IgD-negative memory B cell (primary cell): ENCODE data around the gene TNPO3. TPM values are rescaled to one million over a fixed set of nuclear protein-coding genes. Genes with fewer than 3 reads are reported as not detected.
"Not testable (repeated sequence)": the region's sequence is repeated elsewhere in the genome, so short reads cannot be mapped to it uniquely, and the experiment has no call there.

Source experiments
- H3K27ac Mint-ChIP-seq, 3 donors: one replicate each; pipeline ENCODE4 v1.8.0; 2020 to 2022; ENCODE audit warnings: mild to moderate bottlenecking in 3 of 3, mixed read lengths in 3 of 3, moderate library complexity in 1 of 3
- H3K27me3 Mint-ChIP-seq: one replicate; pipeline ENCODE4 v1.8.0; 2021; ENCODE audit warnings: mixed read lengths
- H3K36me3 Mint-ChIP-seq: one replicate; pipeline ENCODE4 v1.8.0; 2020; ENCODE audit warnings: mild to moderate bottlenecking, mixed read lengths
- H3K4me1 Mint-ChIP-seq, 3 donors: one replicate each; pipeline ENCODE4 v1.8.0; 2020 to 2022; ENCODE audit warnings: mixed read lengths in 3 of 3, mild to moderate bottlenecking in 1 of 3
- H3K4me3 Mint-ChIP-seq, 4 donors: one replicate each; pipeline ENCODE4 v1.8.0; 2020 to 2022; ENCODE audit warnings: mild to moderate bottlenecking in 4 of 4, mixed read lengths in 4 of 4, moderate library complexity in 3 of 4
- H3K9me3 Mint-ChIP-seq, 3 donors: one replicate each; pipeline ENCODE4 v1.8.0; 2020 to 2021; ENCODE audit warnings: mixed read lengths in 3 of 3, mild to moderate bottlenecking in 1 of 3
- polyA plus RNA-seq: library from polyadenylated mRNA; unstranded; fragments of 300-500 nt; fragmentation: Illumina TruSeq; gene quantifications from one replicate; pipeline ENCODE4 v1.2.3, GENCODE V29; 2021

Gene TNPO3
- polyA plus RNA-seq, 1 donor from 2014 or later: 36.7 TPM

GRCh38 chr7:129014501-129015101 lies 40.3 kb downstream of the TNPO3 start:
- Mint-ChIP-seq H3K9me3 (no peaks in the 10 kb centered on the region), H3K27me3 (no peaks in the 10 kb centered on the region), H3K4me3 (no peak overlapping the region), H3K36me3 (peaks cover 12% of the 10 kb centered on the region), H3K4me1 (peaks cover 31 to 44% (median 31%) of the 10 kb centered on the region in 3 donors), H3K27ac (no peak overlapping the region)

GRCh38 chr7:129013048-129013724 lies 41.7 kb downstream of the TNPO3 start:
- H3K9me3 Mint-ChIP-seq: no peaks in the 10 kb centered on the region
- no peaks in the 10 kb centered on the region for H3K27me3 Mint-ChIP-seq
- peak overlapping the region in 1 of 3 donors; percentile 8 for H3K27ac Mint-ChIP-seq
- H3K4me1 Mint-ChIP-seq: peaks cover 32 to 45% (median 36%) of the 10 kb centered on the region in 3 donors
- H3K36me3 Mint-ChIP-seq: peaks cover 9% of the 10 kb centered on the region
- H3K4me3 Mint-ChIP-seq: peak overlapping the region in 1 of 4 donors; percentile 57

DNA sequence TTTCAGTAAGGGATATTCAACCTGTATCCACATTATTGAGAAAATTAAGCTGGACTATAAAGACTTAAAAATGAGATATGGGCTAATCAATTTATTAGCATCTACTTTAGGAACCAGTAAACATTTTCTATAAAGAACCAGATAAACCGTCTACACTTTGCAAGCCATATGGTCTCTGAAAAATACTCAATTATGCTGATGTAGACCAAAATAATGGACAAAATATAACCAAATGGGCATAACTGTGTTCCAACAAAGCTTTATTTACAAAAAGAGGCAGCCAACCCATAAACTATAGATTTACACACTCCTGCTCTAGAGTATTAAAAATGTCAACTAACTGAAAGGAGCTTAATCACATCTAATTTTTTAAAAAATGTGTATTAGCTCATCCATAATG lies 42.3 kb downstream of the TNPO3 start:
- H3K4me3 Mint-ChIP-seq: no peak overlapping the region
- no peak overlapping the region for H3K27ac Mint-ChIP-seq
- peaks cover 27 to 41% (median 35%) of the 10 kb centered on the region in 3 donors for H3K4me1 Mint-ChIP-seq
- no peaks in the 10 kb centered on the region for H3K9me3 Mint-ChIP-seq
- H3K36me3 Mint-ChIP-seq: peaks cover 9% of the 10 kb centered on the region
- H3K27me3 Mint-ChIP-seq: no peaks in the 10 kb centered on the region

DNA sequence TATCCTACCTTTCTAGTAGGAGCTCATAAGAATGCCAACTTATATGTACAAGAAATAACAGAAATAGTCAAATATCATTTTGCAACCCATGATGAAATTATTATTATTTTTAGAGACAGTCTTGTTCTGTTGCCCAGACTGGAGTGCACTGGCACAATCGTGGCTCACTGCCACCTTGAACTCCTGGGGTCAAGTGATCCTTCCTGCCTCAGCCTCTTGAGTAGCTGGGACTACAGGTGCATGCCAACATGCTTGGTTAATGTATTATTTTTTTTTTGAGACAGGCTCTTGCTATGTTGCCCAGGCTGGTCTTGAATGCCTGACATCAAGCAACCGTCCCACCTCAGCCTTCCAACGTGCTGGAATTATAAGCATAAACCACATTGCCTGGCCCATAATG lies 44.8 kb downstream of the TNPO3 start:
- peaks cover 16% of the 10 kb centered on the region for H3K36me3 Mint-ChIP-seq
- H3K4me1 Mint-ChIP-seq: peaks cover 27 to 42% (median 38%) of the 10 kb centered on the region in 3 donors
- peak overlapping the region in 2 of 3 donors; percentile 86 for H3K27ac Mint-ChIP-seq
- peak overlapping the region in 1 of 4 donors; percentile 77 for H3K4me3 Mint-ChIP-seq
- no peaks in the 10 kb centered on the region for H3K27me3 Mint-ChIP-seq
- H3K9me3 Mint-ChIP-seq: no peaks in the 10 kb centered on the region

DNA sequence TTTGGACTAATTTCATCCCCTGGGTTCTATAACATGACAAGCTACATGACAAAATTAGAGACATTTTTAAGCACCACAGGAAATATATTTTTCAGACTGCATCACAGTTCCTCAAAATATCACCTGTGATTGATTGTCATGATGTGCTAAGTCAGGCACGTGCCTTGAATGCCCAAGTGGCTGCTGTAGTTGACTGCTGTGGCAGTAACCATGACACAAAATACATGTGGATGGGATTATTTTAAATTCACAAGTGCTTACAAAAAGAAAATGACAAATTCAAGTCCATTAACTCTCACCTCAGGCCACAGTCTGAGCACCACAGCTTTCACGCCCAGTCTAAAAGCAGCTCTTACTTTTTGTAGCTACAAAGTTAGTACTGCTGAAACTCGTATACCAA lies 45.5 kb downstream of the TNPO3 start:
- no peaks in the 10 kb centered on the region for H3K9me3 Mint-ChIP-seq
- H3K36me3 Mint-ChIP-seq: peaks cover 16% of the 10 kb centered on the region
- no peaks in the 10 kb centered on the region for H3K27me3 Mint-ChIP-seq
- H3K27ac Mint-ChIP-seq: peak overlapping the region; percentile 72 to 86 (median 86)
- peak overlapping the region in 2 of 4 donors; percentile 14 to 34 for H3K4me3 Mint-ChIP-seq
- peaks cover 27 to 42% (median 38%) of the 10 kb centered on the region in 3 donors for H3K4me1 Mint-ChIP-seq

DNA sequence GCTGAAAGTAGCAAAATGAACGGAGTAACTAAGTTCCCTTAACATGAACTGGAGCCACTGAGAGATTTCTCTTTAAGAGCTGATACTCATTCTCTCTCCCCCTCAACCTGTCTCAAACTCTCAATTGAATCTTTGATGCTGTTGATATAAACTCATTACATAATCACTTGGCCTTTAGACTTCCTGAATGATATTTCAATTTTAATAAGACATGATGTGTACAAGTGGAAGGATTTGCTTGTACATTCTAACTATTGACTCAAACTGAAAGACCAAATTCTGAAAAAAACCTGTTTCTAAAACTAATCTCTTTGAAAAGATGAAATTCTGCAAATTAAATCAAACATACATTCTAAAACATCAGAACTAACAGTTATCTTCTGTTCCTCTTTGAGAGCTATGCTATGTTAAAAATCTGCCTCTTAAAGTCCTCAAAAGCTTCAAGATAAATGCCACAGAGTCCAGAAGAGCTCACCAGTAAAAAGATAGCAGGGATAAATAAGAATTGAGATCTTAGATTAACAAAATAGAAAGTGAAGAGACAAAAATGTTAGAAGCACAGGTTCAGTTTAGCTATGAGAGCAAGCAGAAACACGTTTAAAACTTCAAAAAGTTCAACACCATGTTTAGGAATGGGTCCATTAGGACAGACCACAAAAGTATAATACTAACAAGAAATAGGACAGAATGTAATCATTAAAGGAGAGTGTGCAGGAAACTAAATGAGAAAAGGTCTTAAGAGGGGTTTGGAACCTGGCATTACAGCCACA lies 46.1 kb downstream of the TNPO3 start:
- Mint-ChIP-seq H3K4me3 (peak overlapping the region in 1 of 4 donors; percentile 37), H3K27me3 (no peaks in the 10 kb centered on the region), H3K27ac (peak overlapping the region; percentile 72 to 86 (median 86)), H3K4me1 (peaks cover 27 to 42% (median 38%) of the 10 kb centered on the region in 3 donors), H3K9me3 (no peaks in the 10 kb centered on the region), H3K36me3 (peaks cover 12% of the 10 kb centered on the region)

DNA sequence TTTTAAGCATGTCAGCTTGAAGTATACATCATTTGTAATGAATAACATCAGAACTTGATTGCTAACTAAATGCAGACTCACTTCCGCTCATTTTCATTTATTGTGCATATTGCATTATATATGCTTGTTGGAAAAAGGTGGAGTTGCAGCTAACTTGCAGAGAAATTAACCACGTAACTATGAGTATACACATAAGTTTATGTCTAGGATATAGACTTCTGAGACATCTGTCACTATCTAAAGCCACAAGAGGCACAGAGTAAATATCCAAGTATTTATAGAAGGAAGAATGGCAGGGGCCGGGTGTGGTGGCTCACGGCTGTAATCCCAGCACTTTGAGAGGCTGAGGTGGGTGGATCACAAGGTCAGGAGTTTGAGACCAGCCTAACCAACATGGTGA lies 47.3 kb downstream of the TNPO3 start:
- Mint-ChIP-seq H3K27me3 (no peaks in the 10 kb centered on the region), H3K4me1 (peaks cover 19 to 33% (median 31%) of the 10 kb centered on the region in 3 donors), H3K27ac (peak overlapping the region in 2 of 3 donors; percentile 19 to 72), H3K36me3 (peaks cover 9% of the 10 kb centered on the region), H3K4me3 (no peak overlapping the region), H3K9me3 (no peaks in the 10 kb centered on the region)

DNA sequence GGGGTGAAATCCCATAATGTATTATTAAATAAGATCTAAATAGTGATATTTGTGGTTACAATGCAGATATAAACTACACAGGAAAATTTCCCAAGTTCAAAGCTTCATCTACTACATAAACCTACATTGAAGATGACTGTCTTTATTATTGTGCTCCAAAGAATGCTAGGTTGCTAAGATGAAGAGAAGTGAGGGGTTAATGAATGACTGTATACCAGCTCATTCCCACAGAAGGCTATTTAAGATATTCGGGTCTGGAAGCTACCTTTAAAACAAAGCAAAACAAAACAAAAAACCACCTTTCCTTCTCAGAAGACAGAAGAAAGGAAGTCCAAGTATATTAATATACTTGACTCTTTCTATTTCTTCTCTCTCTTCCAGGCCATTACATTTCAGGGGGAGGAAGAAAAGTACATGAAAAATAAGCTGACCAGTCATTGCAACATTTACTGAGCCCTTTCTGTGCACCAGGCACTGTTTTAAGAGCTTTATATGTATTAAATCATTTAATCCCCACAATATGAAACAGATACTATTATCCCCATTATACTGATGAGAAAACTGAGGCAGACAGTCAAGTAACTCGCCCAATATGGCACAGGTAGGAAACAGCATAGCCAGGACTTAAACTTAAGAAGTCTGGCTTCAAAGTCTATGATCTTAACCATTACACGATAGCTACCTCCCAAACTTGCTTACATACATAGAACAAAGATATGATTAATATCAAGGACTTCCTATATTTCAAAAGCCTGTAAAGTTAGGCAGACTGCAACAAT lies 48.1 kb downstream of the TNPO3 start:
- Mint-ChIP-seq H3K4me3 (no peak overlapping the region), H3K4me1 (peaks cover 19 to 33% (median 31%) of the 10 kb centered on the region in 3 donors), H3K36me3 (peaks cover 9% of the 10 kb centered on the region), H3K27me3 (no peaks in the 10 kb centered on the region), H3K27ac (no peak overlapping the region), H3K9me3 (no peaks in the 10 kb centered on the region)

DNA sequence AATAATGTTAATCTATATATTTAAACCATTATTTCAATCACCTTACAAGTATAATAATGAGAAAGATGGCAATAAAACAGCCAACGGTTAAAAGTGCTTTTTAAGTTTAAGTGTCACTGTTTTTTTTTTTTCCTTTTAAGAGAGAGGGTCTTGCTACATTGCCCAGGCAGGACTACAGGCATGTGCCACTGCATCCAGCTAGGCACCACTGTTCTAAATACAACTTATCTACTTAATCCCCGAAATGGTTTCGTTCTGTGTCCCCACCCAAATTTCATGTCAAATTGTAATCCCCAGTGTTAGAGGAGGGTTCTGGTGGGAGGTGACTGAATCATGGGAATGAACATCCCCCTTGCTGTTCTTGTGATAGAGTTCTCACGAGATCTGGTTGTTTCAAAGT lies 49.7 kb downstream of the TNPO3 start:
- no peaks in the 10 kb centered on the region for H3K9me3 Mint-ChIP-seq
- H3K27me3 Mint-ChIP-seq: no peaks in the 10 kb centered on the region
- H3K27ac Mint-ChIP-seq: no peak overlapping the region
- H3K4me3 Mint-ChIP-seq: no peak overlapping the region
- H3K36me3 Mint-ChIP-seq: peaks cover 7% of the 10 kb centered on the region
- H3K4me1 Mint-ChIP-seq: peaks cover 15 to 25% (median 24%) of the 10 kb centered on the region in 3 donors

- H3K36me3 Mint-ChIP-seq: peaks cover 6% of the 10 kb centered on the region
- H3K4me3 Mint-ChIP-seq: peak overlapping the region in 1 of 4 donors; percentile 49
- no peaks in the 10 kb centered on the region for H3K9me3 Mint-ChIP-seq
- H3K27ac Mint-ChIP-seq: peak overlapping the region in 1 of 3 donors; percentile 54
- H3K4me1 Mint-ChIP-seq: no peaks in the 10 kb centered on the region
- H3K27me3 Mint-ChIP-seq: no peaks in the 10 kb centered on the region
Measured at GRCh38 chr7:128997181-128997580, 57.7 kb downstream of the TNPO3 start.

DNA sequence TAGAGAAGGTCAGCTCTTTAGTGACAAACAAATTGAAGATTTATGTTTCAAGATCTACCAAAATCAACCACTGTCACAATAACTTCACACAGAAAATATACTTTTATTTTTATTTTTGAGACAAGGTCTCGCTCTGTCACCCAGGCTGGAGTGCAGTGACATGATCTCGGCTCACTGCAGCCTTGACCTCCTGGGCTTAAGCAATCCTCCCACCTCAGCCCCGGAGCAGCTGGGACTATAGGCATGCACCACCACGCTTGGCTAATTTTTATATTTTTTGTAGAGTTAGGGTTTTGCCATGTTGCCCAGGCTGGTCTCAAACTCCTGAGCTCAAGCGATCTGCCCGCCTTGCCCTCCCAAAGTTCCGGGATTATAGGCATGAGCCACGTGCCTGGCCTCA lies 60.4 kb downstream of the TNPO3 start:
- not testable (repeated sequence) for H3K27ac Mint-ChIP-seq, H3K4me3 Mint-ChIP-seq, H3K9me3 Mint-ChIP-seq, H3K4me1 Mint-ChIP-seq, H3K36me3 Mint-ChIP-seq, H3K27me3 Mint-ChIP-seq

DNA sequence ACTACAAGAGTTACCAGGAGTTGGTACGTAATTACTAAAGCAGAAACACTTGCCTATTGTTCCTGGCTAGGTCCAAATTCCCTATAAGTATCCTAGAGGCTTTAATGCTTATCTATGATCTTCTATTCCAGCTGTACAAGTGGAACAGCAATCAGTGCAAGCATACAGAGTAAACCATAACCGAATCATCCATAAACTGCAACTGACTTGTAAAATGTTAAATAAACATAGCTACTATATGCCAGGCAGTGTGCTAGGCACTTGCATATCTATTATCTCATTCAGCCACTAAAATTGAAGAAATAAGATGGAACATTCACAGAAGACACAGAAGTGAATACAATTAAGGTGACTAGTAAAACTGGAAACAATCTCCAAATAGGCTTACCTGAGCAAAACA lies 61.5 kb downstream of the TNPO3 start:
- peaks cover 6% of the 10 kb centered on the region for H3K36me3 Mint-ChIP-seq

DNA sequence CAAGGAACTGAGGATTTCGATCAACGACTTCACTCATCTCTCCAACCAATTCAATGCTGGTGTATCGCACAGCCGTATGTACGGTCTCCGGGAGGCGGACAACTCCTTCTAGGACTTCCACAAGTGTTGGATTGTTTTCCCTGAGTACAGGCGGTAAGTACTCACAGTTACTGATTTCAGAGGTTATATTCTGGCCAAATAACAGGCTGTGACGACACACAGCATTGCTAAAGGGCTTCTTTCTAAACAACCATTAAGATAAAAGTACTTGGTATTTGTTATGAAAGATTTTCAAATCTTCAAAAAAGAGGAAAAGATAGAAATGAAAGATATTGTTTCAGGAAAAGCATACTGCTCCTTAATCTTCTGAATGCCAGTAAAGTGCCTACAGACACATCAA lies 65.0 kb downstream of the TNPO3 start:
- Mint-ChIP-seq H3K4me3 (no peak overlapping the region), H3K27me3 (no peaks in the 10 kb centered on the region), H3K4me1 (no peaks in the 10 kb centered on the region), H3K9me3 (no peaks in the 10 kb centered on the region), H3K27ac (no peak overlapping the region), H3K36me3 (peaks cover 9% of the 10 kb centered on the region)

More for the DNA sequence above, 61.5 kb downstream of the TNPO3 start:
- H3K4me3 Mint-ChIP-seq: no peak overlapping the region
- H3K4me1 Mint-ChIP-seq: no peaks in the 10 kb centered on the region
- no peak overlapping the region for H3K27ac Mint-ChIP-seq
- H3K9me3 Mint-ChIP-seq: no peaks in the 10 kb centered on the region
- H3K27me3 Mint-ChIP-seq: no peaks in the 10 kb centered on the region

DNA sequence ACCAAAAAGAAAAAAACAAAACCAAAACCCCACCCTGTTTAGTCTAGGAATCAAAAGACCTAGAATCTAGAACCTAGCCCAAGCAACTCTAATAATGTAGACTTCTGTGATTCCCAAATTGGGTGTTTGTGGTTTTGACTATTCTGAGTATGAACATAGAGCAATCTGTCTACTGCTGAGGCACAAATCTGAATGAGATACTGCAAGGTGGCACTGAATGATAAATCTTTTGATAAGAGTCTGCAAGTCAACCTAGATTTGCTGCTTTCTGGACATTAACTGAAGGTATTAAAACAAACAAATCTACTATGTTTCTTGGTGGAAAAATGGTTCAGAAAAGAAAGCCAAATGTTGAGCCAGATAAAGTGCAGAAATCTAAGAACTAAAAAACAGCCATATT lies 66.5 kb downstream of the TNPO3 start:
- no peak overlapping the region for H3K4me3 Mint-ChIP-seq
- no peaks in the 10 kb centered on the region for H3K27me3 Mint-ChIP-seq
- no peaks in the 10 kb centered on the region for H3K9me3 Mint-ChIP-seq
- H3K4me1 Mint-ChIP-seq: no peaks in the 10 kb centered on the region
- peak overlapping the region in 1 of 3 donors; percentile 53 for H3K27ac Mint-ChIP-seq
- peaks cover 6% of the 10 kb centered on the region for H3K36me3 Mint-ChIP-seq

GRCh38 chr7:128986609-128987008 lies 68.3 kb downstream of the TNPO3 start:
- Mint-ChIP-seq H3K27me3 (no peaks in the 10 kb centered on the region), H3K4me3 (no peak overlapping the region), H3K36me3 (peaks cover 9% of the 10 kb centered on the region), H3K27ac (no peak overlapping the region), H3K9me3 (no peaks in the 10 kb centered on the region), H3K4me1 (no peaks in the 10 kb centered on the region)
